Uterus (tissue), 2 donors: Measurements from ENCODE around the gene SLC9B1.

ENCODE experiments used
- POLR2A ChIP-seq, 2 donors: fragments of 450-650 bp; IDR thresholded peaks; one replicate each; pipeline ENCODE4 v1.6.1; 2016; ENCODE audit warnings: antibody characterized with exemption in 2 of 2, mild to moderate bottlenecking in 1 of 2, moderate library complexity in 1 of 2
- TF ChIP-seq, protein P1 (sequence below), 4 experiments: fragments of 200-600 bp in 2 of 4; fragments of 450-650 bp in 2 of 4; sonication (generic) in 2 of 4; IDR thresholded peaks; one replicate each; pipeline ENCODE4 v1.5.1; 2016 to 2019; ENCODE audit warnings: antibody characterized with exemption in 4 of 4, mild to moderate bottlenecking in 2 of 4, moderate library complexity in 1 of 4

DNA sequence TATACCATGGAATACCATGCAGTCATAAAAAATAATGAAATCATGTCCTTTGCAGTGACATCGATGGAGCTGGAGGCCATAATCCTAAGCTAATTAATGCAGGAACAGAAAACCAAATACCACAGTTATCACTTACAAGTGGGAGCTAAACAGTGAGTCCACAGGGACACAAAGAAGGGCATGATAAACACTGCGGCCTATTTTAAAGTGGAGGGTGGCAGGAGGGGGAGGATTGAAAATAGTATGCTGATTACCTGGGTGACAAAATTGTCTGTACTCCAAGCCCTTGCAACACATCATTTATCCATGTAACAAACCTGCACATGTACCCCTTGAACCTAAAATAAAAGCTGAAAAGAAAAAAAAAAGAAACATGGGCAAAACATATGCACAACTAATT, 16.7 kb upstream of the SLC9B1 start:
- TF ChIP-seq, protein P1, sequence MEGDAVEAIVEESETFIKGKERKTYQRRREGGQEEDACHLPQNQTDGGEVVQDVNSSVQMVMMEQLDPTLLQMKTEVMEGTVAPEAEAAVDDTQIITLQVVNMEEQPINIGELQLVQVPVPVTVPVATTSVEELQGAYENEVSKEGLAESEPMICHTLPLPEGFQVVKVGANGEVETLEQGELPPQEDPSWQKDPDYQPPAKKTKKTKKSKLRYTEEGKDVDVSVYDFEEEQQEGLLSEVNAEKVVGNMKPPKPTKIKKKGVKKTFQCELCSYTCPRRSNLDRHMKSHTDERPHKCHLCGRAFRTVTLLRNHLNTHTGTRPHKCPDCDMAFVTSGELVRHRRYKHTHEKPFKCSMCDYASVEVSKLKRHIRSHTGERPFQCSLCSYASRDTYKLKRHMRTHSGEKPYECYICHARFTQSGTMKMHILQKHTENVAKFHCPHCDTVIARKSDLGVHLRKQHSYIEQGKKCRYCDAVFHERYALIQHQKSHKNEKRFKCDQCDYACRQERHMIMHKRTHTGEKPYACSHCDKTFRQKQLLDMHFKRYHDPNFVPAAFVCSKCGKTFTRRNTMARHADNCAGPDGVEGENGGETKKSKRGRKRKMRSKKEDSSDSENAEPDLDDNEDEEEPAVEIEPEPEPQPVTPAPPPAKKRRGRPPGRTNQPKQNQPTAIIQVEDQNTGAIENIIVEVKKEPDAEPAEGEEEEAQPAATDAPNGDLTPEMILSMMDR (IDR thresholded peaks at IDR 0.05) = no peak
- no peak for TF ChIP-seq POLR2A (IDR thresholded peaks at IDR 0.05)
